A673 (cell line): Measurements from ENCODE around the gene NKX1-1. TPM values are rescaled to one million over a fixed set of nuclear protein-coding genes. Genes with fewer than 3 reads are reported as not detected.

Experiments
- BruUV-seq: library from RNA; stranded (reverse); fragments of 400-500 nt; replicated peaks from 2 replicates; lab custom pipeline; 2021; lab: Mats Ljungman, UMichigan
- CTCF ChIA-PET: fragments of 300-600 bp; sonication (Branson Sonifier 250); formaldehyde crosslinking; loops from one replicate; lab custom pipeline; 2022; ENCODE audit warnings: antibody characterized with exemption; lab: Charles Lee
- POLR2A ChIA-PET: fragments of 300-600 bp; sonication (Branson Sonifier 250); formaldehyde crosslinking; loops from one replicate; lab custom pipeline; 2022; ENCODE audit warnings: antibody characterized with exemption; ENCODE audit not compliant: low non-redundant PET; lab: Charles Lee
- DNase-seq: peaks from one replicate; pipeline ENCODE4 v3.0.0-alpha.2; 2015; ENCODE audit warnings: low spot score
- H3K27ac ChIP-seq: fragments of 200-600 bp; sonication (generic); 2 replicates; pipeline ENCODE4 v1.5.1; 2016; ENCODE audit warnings: mixed run types, low read depth, mild to moderate bottlenecking, mixed read lengths, antibody characterized with exemption, low read length; ENCODE audit not compliant: poor library complexity, severe bottlenecking
- H3K27me3 ChIP-seq: fragments of 200-600 bp; sonication (generic); replicated peaks from 2 replicates; pipeline ENCODE4 v1.6.1; 2017; ENCODE audit warnings: mixed run types, low read depth, mild to moderate bottlenecking, mixed read lengths, antibody characterized with exemption, low read length; ENCODE audit not compliant: insufficient read depth, poor library complexity
- H3K36me3 ChIP-seq: fragments of 200-600 bp; sonication (generic); 2 replicates; pipeline ENCODE4 v1.6.1; 2016; ENCODE audit warnings: mixed run types, mild to moderate bottlenecking, mixed read lengths, antibody characterized with exemption, low read length; ENCODE audit not compliant: insufficient read depth, poor library complexity, severe bottlenecking
- H3K4me1 ChIP-seq: fragments of 200-600 bp; sonication (generic); 2 replicates; pipeline ENCODE4 v1.6.1; 2017; ENCODE audit warnings: mixed run types, mild to moderate bottlenecking, mixed read lengths, antibody characterized with exemption, low read length; ENCODE audit not compliant: insufficient read depth, poor library complexity, severe bottlenecking
- H3K4me3 ChIP-seq: fragments of 200-600 bp; sonication (generic); 2 replicates; pipeline ENCODE4 v1.5.1; 2016; ENCODE audit warnings: low read depth, mixed run types, mild to moderate bottlenecking, mixed read lengths, low read length; ENCODE audit not compliant: poor library complexity, severe bottlenecking
- H3K9me3 ChIP-seq: fragments of 200-600 bp; sonication (generic); 2 replicates; pipeline ENCODE4 v1.6.1; 2016; ENCODE audit warnings: mixed run types, low read depth, mild to moderate bottlenecking, mixed read lengths, antibody characterized with exemption, low read length; ENCODE audit not compliant: poor library complexity, severe bottlenecking
- CTCF ChIP-seq: fragments of 300-800, 200-600 bp; sonication (generic); conservative IDR thresholded peaks from 2 replicates; pipeline ENCODE4 v1.5.1; 2017; ENCODE audit warnings: low read depth, mild to moderate bottlenecking, antibody characterized with exemption, low read length, moderate library complexity, mixed read lengths
- EZH2 ChIP-seq: fragments of 200-600 bp; sonication (generic); IDR thresholded peaks from 2 replicates; pipeline ENCODE4 v1.6.1; 2017; ENCODE audit warnings: borderline replicate concordance, low read depth, mild to moderate bottlenecking, mixed read lengths, antibody characterized with exemption, low read length; ENCODE audit not compliant: poor library complexity, severe bottlenecking
- intact Hi-C: fragments of 100-400 bp; cut with micrococcal nuclease; formaldehyde crosslinking; loops from one replicate; pipeline ENCODE4 v1.10.0; 2022; ENCODE audit not compliant: unreplicated experiment
- total RNA-seq: library from RNA; stranded (reverse); gene quantifications from 2 replicates; pipeline ENCODE4 v1.2.3, GENCODE V29; 2021

The NKX1-1 gene
- total RNA-seq, 1 experiment from 2014 or later: not detected

GRCh38 chr4:1364748-1365147 is 41.5 kb downstream of the NKX1-1 start:
- CTCF ChIA-PET: interaction anchor here (0.8 kb wide), 1 partner anchor 9 kb away, joined by 4 read pairs; no protein-coding TSS in a partner anchor
- Histone ChIP-seq H3K4me3 (no peak overlapping the region), H3K4me1 (no peaks in the 10 kb centered on the region), H3K27me3 (no peaks in the 10 kb centered on the region), H3K36me3 (no peaks in the 10 kb centered on the region), H3K9me3 (no peaks in the 10 kb centered on the region), H3K27ac (no peak overlapping the region)
- BruUV-seq: no TSS peak
- POLR2A ChIA-PET: no interaction called here
- no peak for DNase-seq
- TF ChIP-seq CTCF: no peak
- TF ChIP-seq EZH2: no peak
- intact Hi-C loops: no loop called here

- Histone ChIP-seq H3K27ac (no peak overlapping the region), H3K4me1 (no peaks in the 10 kb centered on the region), H3K27me3 (no peaks in the 10 kb centered on the region), H3K4me3 (no peak overlapping the region), H3K9me3 (no peaks in the 10 kb centered on the region), H3K36me3 (no peaks in the 10 kb centered on the region)
- no TSS peak for BruUV-seq
- no peak for DNase-seq
- intact Hi-C loops: no loop called here
- TF ChIP-seq EZH2 (no peak), CTCF (no peak)
- CTCF ChIA-PET: no interaction called here
- POLR2A ChIA-PET: no interaction called here
Observed at GRCh38 chr4:1364217-1364616, 42.0 kb downstream of the NKX1-1 start.

GRCh38 chr4:1363513-1363912 is 42.7 kb downstream of the NKX1-1 start:
- no peak overlapping the region for H3K27ac ChIP-seq
- CTCF ChIA-PET: no interaction called here
- BruUV-seq: no TSS peak
- H3K36me3 ChIP-seq: no peaks in the 10 kb centered on the region
- no peaks in the 10 kb centered on the region for H3K27me3 ChIP-seq
- H3K4me3 ChIP-seq: no peak overlapping the region
- H3K9me3 ChIP-seq: no peaks in the 10 kb centered on the region
- intact Hi-C loops: no loop called here
- DNase-seq: no peak
- TF ChIP-seq EZH2 (no peak), CTCF (no peak)
- POLR2A ChIA-PET: no interaction called here
- H3K4me1 ChIP-seq: no peaks in the 10 kb centered on the region
